Measurements from ENCODE around the gene C2CD4A.

DNA sequence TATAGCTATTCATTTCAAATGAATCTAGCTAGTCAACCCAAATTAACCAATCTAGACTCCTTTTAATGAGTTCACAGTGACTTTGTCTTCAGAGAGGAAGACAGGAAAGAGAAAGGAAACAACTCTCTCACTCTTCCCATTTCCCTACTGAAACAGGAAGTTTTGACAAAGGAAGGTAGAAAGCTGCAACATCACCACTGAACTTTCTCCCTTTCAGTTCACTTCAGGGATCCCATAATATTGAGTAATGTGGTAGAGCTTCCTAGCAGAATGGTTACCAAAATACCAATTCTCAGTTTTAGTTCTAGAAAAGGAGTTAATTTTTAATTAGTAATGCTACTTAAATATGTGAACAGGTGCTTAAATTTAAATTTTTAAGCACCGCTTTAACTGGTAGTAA, 14.1 kb upstream of the C2CD4A start:
- TF ChIP-seq EZH2 (IDR thresholded peaks at IDR 0.05) = no peak
- TF ChIP-seq, protein P1, sequence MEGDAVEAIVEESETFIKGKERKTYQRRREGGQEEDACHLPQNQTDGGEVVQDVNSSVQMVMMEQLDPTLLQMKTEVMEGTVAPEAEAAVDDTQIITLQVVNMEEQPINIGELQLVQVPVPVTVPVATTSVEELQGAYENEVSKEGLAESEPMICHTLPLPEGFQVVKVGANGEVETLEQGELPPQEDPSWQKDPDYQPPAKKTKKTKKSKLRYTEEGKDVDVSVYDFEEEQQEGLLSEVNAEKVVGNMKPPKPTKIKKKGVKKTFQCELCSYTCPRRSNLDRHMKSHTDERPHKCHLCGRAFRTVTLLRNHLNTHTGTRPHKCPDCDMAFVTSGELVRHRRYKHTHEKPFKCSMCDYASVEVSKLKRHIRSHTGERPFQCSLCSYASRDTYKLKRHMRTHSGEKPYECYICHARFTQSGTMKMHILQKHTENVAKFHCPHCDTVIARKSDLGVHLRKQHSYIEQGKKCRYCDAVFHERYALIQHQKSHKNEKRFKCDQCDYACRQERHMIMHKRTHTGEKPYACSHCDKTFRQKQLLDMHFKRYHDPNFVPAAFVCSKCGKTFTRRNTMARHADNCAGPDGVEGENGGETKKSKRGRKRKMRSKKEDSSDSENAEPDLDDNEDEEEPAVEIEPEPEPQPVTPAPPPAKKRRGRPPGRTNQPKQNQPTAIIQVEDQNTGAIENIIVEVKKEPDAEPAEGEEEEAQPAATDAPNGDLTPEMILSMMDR (IDR thresholded peaks at IDR 0.05) = no peak
